Bronchial epithelial cell (primary cell): ENCODE measurements around the gene CCDC12. TPM values are rescaled to one million over a fixed set of nuclear protein-coding genes. Genes with fewer than 3 reads are reported as not detected.

Experiments
- DNase-seq: peaks from one replicate; pipeline ENCODE4 v3.0.0-alpha.2; 2010; ENCODE audit warnings: low read depth
- FAIRE-seq: peaks from 2 replicates; lab custom pipeline; 2011; peaks lifted over from hg19 to GRCh38; lab: Jason Lieb, UNC
- H3K27me3 ChIP-seq: 2 replicates; pipeline ENCODE4 v1.5.1; 2011; ENCODE audit warnings: low read length; ENCODE audit not compliant: control insufficient read depth, insufficient read depth
- H3K36me3 ChIP-seq: 2 replicates; pipeline ENCODE4 v1.5.1; 2011; ENCODE audit warnings: low read length; ENCODE audit not compliant: control insufficient read depth, insufficient read depth
- H3K4me3 ChIP-seq: 2 replicates; pipeline ENCODE4 v1.5.1; 2011; ENCODE audit warnings: mild to moderate bottlenecking, low read depth, low read length, control low read depth
- CTCF ChIP-seq: IDR thresholded peaks from 2 replicates; pipeline ENCODE4 v1.5.1; 2011; ENCODE audit warnings: mild to moderate bottlenecking, moderate library complexity, low read length, control low read depth, inconsistent platforms; ENCODE audit not compliant: insufficient read depth, severe bottlenecking
- total RNA-seq: library from RNA; depleted of rRNA; stranded (reverse); fragments of >200 nt; gene quantifications from 2 replicates; pipeline ENCODE4 v1.2.1, GENCODE V29; 2014

Gene CCDC12
- total RNA-seq, 1 donor from 2014 or later: 39.2 TPM

GRCh38 chr3:46899151-46900006, 77.2 kb downstream of the CCDC12 start:
- no peak for TF ChIP-seq CTCF
- Histone ChIP-seq H3K4me3 (no peak overlapping the region), H3K36me3 (no peaks in the 10 kb centered on the region)

GRCh38 chr3:46898321-46899150, 78.0 kb downstream of the CCDC12 start:
- FAIRE-seq (no peak), DNase-seq (no peak)
- Histone ChIP-seq H3K27me3 (peaks cover 1% of the 10 kb centered on the region), H3K4me3 (no peak overlapping the region), H3K36me3 (no peaks in the 10 kb centered on the region)
- no peak for TF ChIP-seq CTCF

More at GRCh38 chr3:46899151-46900006, 77.2 kb downstream of the CCDC12 start:
- peaks cover 1% of the 10 kb centered on the region for H3K27me3 ChIP-seq
- no peak for FAIRE-seq
- DNase-seq: no peak

GRCh38 chr3:46897829-46898320, 78.7 kb downstream of the CCDC12 start:
- H3K27me3 ChIP-seq: peaks cover 1% of the 10 kb centered on the region
- no peaks in the 10 kb centered on the region for H3K36me3 ChIP-seq
- DNase-seq (no peak), FAIRE-seq (no peak)
- no peak overlapping the region for H3K4me3 ChIP-seq
- no peak for TF ChIP-seq CTCF

- no peak for DNase-seq
- TF ChIP-seq CTCF: no peak
- Histone ChIP-seq H3K27me3 (peaks cover 2% of the 10 kb centered on the region), H3K4me3 (no peak overlapping the region), H3K36me3 (no peaks in the 10 kb centered on the region)
- FAIRE-seq: no peak
Measured at GRCh38 chr3:46897031-46897430, 79.5 kb downstream of the CCDC12 start.

- Histone ChIP-seq H3K36me3 (no peaks in the 10 kb centered on the region), H3K4me3 (no peak overlapping the region), H3K27me3 (peaks cover 8% of the 10 kb centered on the region)
- no peak for DNase-seq
- TF ChIP-seq CTCF: no peak
- no peak for FAIRE-seq
Measured at GRCh38 chr3:46896386-46896785, 80.2 kb downstream of the CCDC12 start.
